ENCODE measurements around the gene SLC22A13. TPM values are rescaled to one million over a fixed set of nuclear protein-coding genes. Genes with fewer than 3 reads are reported as not detected.

Gene SLC22A13
- total RNA-seq, 1 donor from 2014 or later: 0.60 TPM

GRCh38 chr3:38271553-38271952 lies 5.9 kb downstream of the SLC22A13 start:
- no peaks in the 10 kb centered on the region for H3K4me1 Mint-ChIP-seq (ENCODE audit: unreplicated experiment)
- TF ChIP-seq CTCF (conservative IDR thresholded peaks at IDR 0.05): no peak
- H3K27me3 Mint-ChIP-seq: no peaks in the 10 kb centered on the region
- H3K4me3 Mint-ChIP-seq: no peak overlapping the region
- peaks cover 10% of the 10 kb centered on the region for H3K36me3 Mint-ChIP-seq
- H3K27ac Mint-ChIP-seq: no peak overlapping the region
- no peaks in the 10 kb centered on the region for H3K9me3 Mint-ChIP-seq
- DNase-seq (ENCODE audit: extremely low spot score, unreplicated experiment): no peak

- no peak for DNase-seq (ENCODE audit: extremely low spot score, unreplicated experiment)
- Mint-ChIP-seq H3K4me1 (ENCODE audit: unreplicated experiment) (no peaks in the 10 kb centered on the region), H3K9me3 (no peaks in the 10 kb centered on the region), H3K27ac (no peak overlapping the region), H3K36me3 (peaks cover 16% of the 10 kb centered on the region), H3K4me3 (no peak overlapping the region), H3K27me3 (no peaks in the 10 kb centered on the region)
- no peak for TF ChIP-seq CTCF (conservative IDR thresholded peaks at IDR 0.05)
Measured at GRCh38 chr3:38274864-38275649, 9.4 kb downstream of the SLC22A13 start.

- Mint-ChIP-seq H3K27ac (no peak overlapping the region), H3K4me1 (ENCODE audit: unreplicated experiment) (no peaks in the 10 kb centered on the region), H3K36me3 (peaks cover 14% of the 10 kb centered on the region), H3K27me3 (no peaks in the 10 kb centered on the region), H3K4me3 (no peak overlapping the region), H3K9me3 (no peaks in the 10 kb centered on the region)
- DNase-seq (ENCODE audit: extremely low spot score, unreplicated experiment): no peak
- no peak for TF ChIP-seq CTCF (conservative IDR thresholded peaks at IDR 0.05)
Measured at GRCh38 chr3:38275658-38276057, 10.0 kb downstream of the SLC22A13 start.

GRCh38 chr3:38276081-38276916 lies 10.7 kb downstream of the SLC22A13 start:
- H3K27ac Mint-ChIP-seq: no peak overlapping the region
- H3K4me1 Mint-ChIP-seq (ENCODE audit: unreplicated experiment): no peaks in the 10 kb centered on the region
- TF ChIP-seq CTCF (conservative IDR thresholded peaks at IDR 0.05): no peak
- H3K4me3 Mint-ChIP-seq: no peak overlapping the region
- H3K27me3 Mint-ChIP-seq: no peaks in the 10 kb centered on the region
- peaks cover 10% of the 10 kb centered on the region for H3K36me3 Mint-ChIP-seq
- no peak for DNase-seq (ENCODE audit: extremely low spot score, unreplicated experiment)
- H3K9me3 Mint-ChIP-seq: no peaks in the 10 kb centered on the region

GRCh38 chr3:38276917-38277630 lies 11.5 kb downstream of the SLC22A13 start:
- H3K27ac Mint-ChIP-seq: no peak overlapping the region
- no peaks in the 10 kb centered on the region for H3K4me1 Mint-ChIP-seq (ENCODE audit: unreplicated experiment)
- H3K4me3 Mint-ChIP-seq: no peak overlapping the region
- DNase-seq (ENCODE audit: extremely low spot score, unreplicated experiment): no peak
- TF ChIP-seq CTCF (conservative IDR thresholded peaks at IDR 0.05): no peak
- H3K36me3 Mint-ChIP-seq: peaks cover 10% of the 10 kb centered on the region
- H3K27me3 Mint-ChIP-seq: no peaks in the 10 kb centered on the region
- no peaks in the 10 kb centered on the region for H3K9me3 Mint-ChIP-seq

Measured in type B pancreatic cell (in vitro differentiated cells).